ENCODE results near the gene TMEM179. TPM values are rescaled to one million over a fixed set of nuclear protein-coding genes. Genes with fewer than 3 reads are reported as not detected.

The TMEM179 gene
- total RNA-seq, 4 donors from 2014 or later: not detected

- no peak for TF ChIP-seq CTCF (IDR thresholded peaks at IDR 0.05; ENCODE audit: low read depth)
Observed at GRCh38 chr14:104555430-104556255, 48.9 kb downstream of the TMEM179 start.

GRCh38 chr14:104554608-104555429 is 49.8 kb downstream of the TMEM179 start:
- TF ChIP-seq CTCF (IDR thresholded peaks at IDR 0.05; ENCODE audit: low read depth): no peak

- TF ChIP-seq CTCF (IDR thresholded peaks at IDR 0.05; ENCODE audit: low read depth): no peak
Observed at GRCh38 chr14:104554088-104554607, 50.4 kb downstream of the TMEM179 start.

- TF ChIP-seq CTCF (IDR thresholded peaks at IDR 0.05; ENCODE audit: low read depth): no peak
Observed at GRCh38 chr14:104553166-104554087, 51.1 kb downstream of the TMEM179 start.

GRCh38 chr14:104552738-104553125 is 51.8 kb downstream of the TMEM179 start:
- TF ChIP-seq CTCF (IDR thresholded peaks at IDR 0.05; ENCODE audit: low read depth): no peak

GRCh38 chr14:104551851-104552737 is 52.5 kb downstream of the TMEM179 start:
- no peak for TF ChIP-seq CTCF (IDR thresholded peaks at IDR 0.05; ENCODE audit: low read depth)
